HCT116 (cell line): ENCODE measurements around the gene IRF2BP2. TPM values are rescaled to one million over a fixed set of nuclear protein-coding genes. Genes with fewer than 3 reads are reported as not detected.

ENCODE experiments used
- ATAC-seq: fragments of 200-7000 bp; cut with Tn5 transposase; 2 replicates; pipeline ENCODE4 v1.9.1; 2020; ENCODE audit warnings: mild to moderate bottlenecking, moderate library complexity
- BruUV-seq: library from RNA; stranded (reverse); fragments of 400-500 nt; replicated peaks from 2 replicates; lab custom pipeline; 2021; lab: Mats Ljungman, UMichigan
- CTCF ChIA-PET: fragments of 300-600 bp; sonication (Branson Sonifier 250); formaldehyde crosslinking; loops from one replicate; lab custom pipeline; 2021; ENCODE audit warnings: antibody characterized with exemption; lab: Charles Lee
- POLR2A ChIA-PET: fragments of 300-600, 350-600 bp; sonication (Branson Sonifier 250); formaldehyde crosslinking; loops from one replicate; lab custom pipeline; 2021; ENCODE audit warnings: antibody characterized with exemption; lab: Charles Lee
- RAD21 ChIA-PET, 2 experiments: fragments of 300-600 bp; sonication (Branson Sonifier 250); formaldehyde crosslinking; loops; one replicate each; lab custom pipeline; 2023; ENCODE audit warnings: low total read pairs in 2 of 2; ENCODE audit not compliant: uncharacterized antibody in 2 of 2, unreplicated experiment in 2 of 2, low non-redundant PET in 1 of 2; lab: Charles Lee
- DNase-seq: peaks from one replicate; pipeline ENCODE4 v3.0.0-alpha.2; 2010; ENCODE audit warnings: low read depth, low spot score
- H2AFZ ChIP-seq: fragments of 200-600 bp; shearing (Covaris generic), sonication (generic); 2 replicates; pipeline ENCODE4 v1.6.1; 2017; ENCODE audit warnings: low read depth, mixed run types, mixed read lengths, antibody characterized with exemption, low read length; ENCODE audit not compliant: poor library complexity, severe bottlenecking
- H3K27ac ChIP-seq: 2 replicates; pipeline ENCODE4 v1.5.1; 2012; ENCODE audit warnings: low read depth, low read length
- H3K27me3 ChIP-seq: fragments of 200-600 bp; sonication (generic); 2 replicates; pipeline ENCODE4 v1.6.1; 2016; ENCODE audit warnings: mixed run types, low read length, mixed read lengths; ENCODE audit not compliant: insufficient read depth
- H3K36me3 ChIP-seq, 2 experiments: fragments of 200-500 bp in 1 of 2; fragments of 200-600 bp in 1 of 2; sonication (Bioruptor generic) in 1 of 2; sonication (generic) in 1 of 2; 2 replicates each; pipeline versions ENCODE4 v1.5.1 to v1.6.1; 2014 to 2016; ENCODE audit warnings: low read length in 2 of 2, inconsistent platforms in 1 of 2, mixed read lengths in 1 of 2, mixed run types in 1 of 2; ENCODE audit not compliant: insufficient read depth in 2 of 2, control insufficient read depth in 1 of 2
- H3K4me1 ChIP-seq, 2 experiments: fragments of 200-600 bp in 1 of 2; sonication (generic) in 1 of 2; 2 replicates each; pipeline versions ENCODE4 v1.5.1 to v1.6.1; 2012 to 2017; ENCODE audit warnings: low read length in 2 of 2, inconsistent platforms in 1 of 2, mild to moderate bottlenecking in 1 of 2, mixed read lengths in 1 of 2, mixed run types in 1 of 2, moderate library complexity in 1 of 2; ENCODE audit not compliant: insufficient read depth in 2 of 2, control insufficient read depth in 1 of 2
- H3K4me2 ChIP-seq: fragments of 200-600 bp; sonication (generic); 2 replicates; pipeline ENCODE4 v1.6.1; 2017; ENCODE audit warnings: mixed run types, low read length, mixed read lengths
- H3K4me3 ChIP-seq, 2 experiments: fragments of 200-600 bp in 1 of 2; sonication (generic) in 1 of 2; replicated peaks in 1 of 2; 2 replicates each; pipeline ENCODE4 v1.5.1; 2011 to 2016; ENCODE audit warnings: low read length in 2 of 2, control low read depth in 1 of 2, low read depth in 1 of 2, mild to moderate bottlenecking in 1 of 2, mixed read lengths in 1 of 2, mixed run types in 1 of 2
- H3K79me2 ChIP-seq: fragments of 200-600 bp; sonication (generic); 2 replicates; pipeline ENCODE4 v1.6.1; 2017; ENCODE audit warnings: mild to moderate bottlenecking, mixed run types, low read length, moderate library complexity, mixed read lengths; ENCODE audit not compliant: insufficient read depth
- H3K9ac ChIP-seq: fragments of 200-600 bp; sonication (generic); 2 replicates; pipeline ENCODE4 v1.6.1; 2016; ENCODE audit warnings: low read length, mixed read lengths
- H3K9me2 ChIP-seq: fragments of 200-600 bp; sonication (generic), shearing (Covaris generic); 2 replicates; pipeline ENCODE4 v1.6.1; 2017; ENCODE audit warnings: mixed run types, mild to moderate bottlenecking, moderate library complexity; ENCODE audit not compliant: insufficient read depth
- H3K9me3 ChIP-seq, 2 experiments: fragments of 200-500 bp in 1 of 2; fragments of 200-600 bp in 1 of 2; sonication (Bioruptor generic) in 1 of 2; sonication (generic) in 1 of 2; 2 replicates each; pipeline ENCODE4 v1.6.1; 2014 to 2017; ENCODE audit warnings: low read length in 2 of 2, mixed read lengths in 2 of 2, inconsistent platforms in 1 of 2, low read depth in 1 of 2, mild to moderate bottlenecking in 1 of 2, mixed run types in 1 of 2, moderate library complexity in 1 of 2; ENCODE audit not compliant: control insufficient read depth in 1 of 2, insufficient read depth in 1 of 2
- H4K20me1 ChIP-seq: fragments of 200-600 bp; sonication (generic), shearing (Covaris generic); 2 replicates; pipeline ENCODE4 v1.6.1; 2017; ENCODE audit warnings: mixed run types, mild to moderate bottlenecking, moderate library complexity; ENCODE audit not compliant: insufficient read depth
- CBX3 ChIP-seq: IDR thresholded peaks from 2 replicates; pipeline ENCODE4 v1.6.1; 2012; ENCODE audit warnings: low read depth
- EGR1 ChIP-seq: IDR thresholded peaks from 2 replicates; pipeline ENCODE4 v1.6.1; 2012; ENCODE audit warnings: low read depth
- EZH2 ChIP-seq: fragments of 200-600 bp; sonication (generic); IDR thresholded peaks from 2 replicates; pipeline ENCODE4 v1.6.1; 2017; ENCODE audit warnings: antibody characterized with exemption, mixed run types
- POLR2AphosphoS5 ChIP-seq: IDR thresholded peaks from 2 replicates; pipeline ENCODE4 v1.6.1; 2011; ENCODE audit warnings: mild to moderate bottlenecking, low read depth, low read length, moderate library complexity
- REST ChIP-seq: IDR thresholded peaks from 2 replicates; pipeline ENCODE4 v1.6.1; 2012; ENCODE audit warnings: low read depth
- SIN3A ChIP-seq: IDR thresholded peaks from 2 replicates; pipeline ENCODE4 v1.6.1; 2012; ENCODE audit warnings: low read depth
- SRF ChIP-seq: IDR thresholded peaks from 2 replicates; pipeline ENCODE4 v1.6.1; 2012; ENCODE audit warnings: low read depth
- ZFX ChIP-seq: fragments of 450-650 bp; IDR thresholded peaks from 2 replicates; pipeline ENCODE4 v1.6.1; 2017
- ZNF274 ChIP-seq: fragments of 200-500 bp; sonication (Bioruptor generic); IDR thresholded peaks from 2 replicates; pipeline ENCODE4 v1.6.1; 2014; ENCODE audit warnings: mild to moderate bottlenecking, low read depth, low read length, inconsistent platforms
- intact Hi-C: fragments of 100-400 bp; cut with micrococcal nuclease; formaldehyde crosslinking; loops from 2 replicates; pipeline ENCODE4 v1.10.0; 2022
- total RNA-seq: library from RNA; stranded (reverse); gene quantifications from one replicate; pipeline ENCODE4 v1.2.1, GENCODE V29; 2021; ENCODE audit not compliant: unreplicated experiment
- TF ChIP-seq, protein P1 (sequence below): IDR thresholded peaks from 2 replicates; pipeline ENCODE4 v1.6.1; 2012

Gene IRF2BP2
- total RNA-seq, 1 experiment from 2014 or later, result 61.3 TPM

DNA sequence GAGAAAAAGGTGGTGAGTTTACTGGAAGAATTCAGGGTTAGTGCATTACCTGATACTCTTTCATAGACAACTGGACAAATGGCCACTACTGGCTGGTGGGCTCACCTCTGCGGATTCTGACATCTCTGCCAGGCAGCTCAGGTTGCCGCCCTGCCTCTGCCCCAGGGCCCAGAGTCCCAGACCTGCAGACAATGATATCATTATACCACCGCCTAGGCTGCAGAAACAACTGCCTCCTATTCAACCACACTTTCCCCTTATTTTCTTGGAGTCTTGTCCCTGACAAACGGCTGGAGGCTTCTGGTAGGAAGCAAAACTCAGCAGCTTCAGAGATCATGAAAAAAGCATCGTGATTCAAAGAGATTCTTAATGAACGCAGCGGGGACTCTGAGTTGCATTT is 37.0 kb downstream of the IRF2BP2 start (continued):
- TF ChIP-seq, protein P1, sequence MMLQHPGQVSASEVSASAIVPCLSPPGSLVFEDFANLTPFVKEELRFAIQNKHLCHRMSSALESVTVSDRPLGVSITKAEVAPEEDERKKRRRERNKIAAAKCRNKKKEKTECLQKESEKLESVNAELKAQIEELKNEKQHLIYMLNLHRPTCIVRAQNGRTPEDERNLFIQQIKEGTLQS, result no peak
- TF ChIP-seq, all 23 proteins: peak for 0

DNA sequence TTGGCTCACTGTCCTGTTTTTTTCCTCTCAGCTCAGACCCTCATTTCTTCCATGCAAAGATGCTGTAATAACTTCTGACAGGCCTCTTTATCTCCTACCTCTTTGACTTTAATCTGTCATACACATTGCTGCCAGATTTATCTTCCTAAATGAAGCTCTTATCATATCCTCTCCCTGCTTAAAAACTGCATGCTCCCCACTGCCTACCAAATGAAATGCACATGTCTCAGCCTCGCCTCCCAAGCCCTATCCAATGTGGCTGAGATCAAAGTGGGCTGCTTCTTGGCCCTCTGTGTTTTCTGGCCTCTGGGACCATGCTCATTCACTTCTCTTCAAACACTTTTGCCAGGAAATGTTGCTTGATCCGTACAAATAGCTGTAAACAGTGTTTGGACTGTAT is 38.3 kb downstream of the IRF2BP2 start:
- BruUV-seq, result no TSS peak
- intact Hi-C loops, result no loop called here
- CTCF ChIA-PET, result no interaction called here

GRCh38 chr1:234570329-234571120 is 39.5 kb downstream of the IRF2BP2 start:
- H3K4me1 ChIP-seq, result peaks cover 0 to under 1% of the 10 kb centered on the region in 2 experiments; a peak in 1 of 4 replicates
- no peak overlapping the region for H2AFZ ChIP-seq
- H3K4me2 ChIP-seq, result no peak overlapping the region
- no peak for ATAC-seq
- BruUV-seq, result no TSS peak
- H3K9me2 ChIP-seq, result no peaks in the 10 kb centered on the region
- H3K27ac ChIP-seq, result no peak overlapping the region
- H3K9ac ChIP-seq, result no peak overlapping the region
- no peak for DNase-seq
- H3K79me2 ChIP-seq, result no peaks in the 10 kb centered on the region
- H3K9me3 ChIP-seq, result no peaks in the 10 kb centered on the region
- intact Hi-C loops, result no loop called here
- TF ChIP-seq EGR1, result no peak
- TF ChIP-seq SIN3A, result no peak
- TF ChIP-seq SRF, result no peak
- TF ChIP-seq POLR2AphosphoS5, result no peak
- no peak for TF ChIP-seq ZFX
- no peak for TF ChIP-seq REST
- TF ChIP-seq CBX3, result no peak
- TF ChIP-seq EZH2, result no peak
- ChIA-PET POLR2A (no interaction called here), RAD21 (no interaction called here), CTCF (no interaction called here)
- H3K27me3 ChIP-seq, result no peaks in the 10 kb centered on the region
- no peaks in the 10 kb centered on the region for H3K36me3 ChIP-seq
- H3K4me3 ChIP-seq, result no peak overlapping the region
- no peaks in the 10 kb centered on the region for H4K20me1 ChIP-seq

More for the DNA sequence above, 38.3 kb downstream of the IRF2BP2 start:
- Histone ChIP-seq H3K27ac (no peak overlapping the region), H3K27me3 (no peaks in the 10 kb centered on the region), H3K4me1 (no peaks in the 10 kb centered on the region), H4K20me1 (no peaks in the 10 kb centered on the region), H3K36me3 (no peaks in the 10 kb centered on the region), H2AFZ (no peak overlapping the region)
- TF ChIP-seq, protein P1, result no peak
- no peak for TF ChIP-seq ZNF274
- TF ChIP-seq, all 23 proteins: peak for 0
- no peak overlapping the region for H3K4me2 ChIP-seq
- no peaks in the 10 kb centered on the region for H3K9me3 ChIP-seq
- POLR2A ChIA-PET, result no interaction called here
- H3K9me2 ChIP-seq, result no peaks in the 10 kb centered on the region
- ATAC-seq (no peak), DNase-seq (no peak)
- no peaks in the 10 kb centered on the region for H3K79me2 ChIP-seq
- no peak overlapping the region for H3K9ac ChIP-seq
- H3K4me3 ChIP-seq, result no peak overlapping the region
- RAD21 ChIA-PET, result no interaction called here
